SKM-1 treated with dmso at 0.1 percent for 144 hours (cell line): Measurements from ENCODE around the gene MAP2K7.

Experiments
- DNase-seq: peaks from one replicate; lab custom pipeline; 2025; ENCODE audit not compliant: unreplicated experiment; lab: John Stamatoyannopoulos, UW

Gene MAP2K7

GRCh38 chr19:7918615-7919421 lies 15.1 kb downstream of the MAP2K7 start:
- no peak for DNase-seq

- peak; percentile 93 for DNase-seq
Observed at GRCh38 chr19:7919610-7920518, 16.2 kb downstream of the MAP2K7 start, which contains the start of gene SNAPC2. TSS of gene SNAPC2 (plus strand) at chr19:7920338. CDS start at chr19:7920367, 29 bp downstream.

- DNase-seq: peak; percentile 100
Observed at GRCh38 chr19:7920519-7921301, 17.0 kb downstream of the MAP2K7 start.

- DNase-seq: no peak
Observed at GRCh38 chr19:7921302-7921966, 17.8 kb downstream of the MAP2K7 start.

- DNase-seq: no peak
Observed at GRCh38 chr19:7921967-7922835, 18.5 kb downstream of the MAP2K7 start.

GRCh38 chr19:7922836-7923195 lies 19.1 kb downstream of the MAP2K7 start:
- DNase-seq: no peak

- no peak for DNase-seq
Observed at GRCh38 chr19:7923295-7924191, 19.9 kb downstream of the MAP2K7 start.

- DNase-seq: no peak
Observed at GRCh38 chr19:7924241-7924640, 20.6 kb downstream of the MAP2K7 start.

GRCh38 chr19:7924651-7925170 lies 21.0 kb downstream of the MAP2K7 start:
- DNase-seq: no peak

- DNase-seq: peak; percentile 53
Observed at GRCh38 chr19:7925171-7925851, 21.6 kb downstream of the MAP2K7 start.

- DNase-seq: no peak
Observed at GRCh38 chr19:7926021-7926726, 22.5 kb downstream of the MAP2K7 start, which contains the start of gene CTXN1. TSS of gene CTXN1 (minus strand) at chr19:7926135. CDS start at chr19:7925538, 597 bp downstream.

- DNase-seq: no peak
Observed at GRCh38 chr19:7926727-7927604, 23.3 kb downstream of the MAP2K7 start.

- DNase-seq: no peak
Observed at GRCh38 chr19:7927605-7928333, 24.1 kb downstream of the MAP2K7 start.

GRCh38 chr19:7928334-7928706 lies 24.6 kb downstream of the MAP2K7 start:
- no peak for DNase-seq
